Measurements from ENCODE around the gene NOL4L.

Gene NOL4L

DNA sequence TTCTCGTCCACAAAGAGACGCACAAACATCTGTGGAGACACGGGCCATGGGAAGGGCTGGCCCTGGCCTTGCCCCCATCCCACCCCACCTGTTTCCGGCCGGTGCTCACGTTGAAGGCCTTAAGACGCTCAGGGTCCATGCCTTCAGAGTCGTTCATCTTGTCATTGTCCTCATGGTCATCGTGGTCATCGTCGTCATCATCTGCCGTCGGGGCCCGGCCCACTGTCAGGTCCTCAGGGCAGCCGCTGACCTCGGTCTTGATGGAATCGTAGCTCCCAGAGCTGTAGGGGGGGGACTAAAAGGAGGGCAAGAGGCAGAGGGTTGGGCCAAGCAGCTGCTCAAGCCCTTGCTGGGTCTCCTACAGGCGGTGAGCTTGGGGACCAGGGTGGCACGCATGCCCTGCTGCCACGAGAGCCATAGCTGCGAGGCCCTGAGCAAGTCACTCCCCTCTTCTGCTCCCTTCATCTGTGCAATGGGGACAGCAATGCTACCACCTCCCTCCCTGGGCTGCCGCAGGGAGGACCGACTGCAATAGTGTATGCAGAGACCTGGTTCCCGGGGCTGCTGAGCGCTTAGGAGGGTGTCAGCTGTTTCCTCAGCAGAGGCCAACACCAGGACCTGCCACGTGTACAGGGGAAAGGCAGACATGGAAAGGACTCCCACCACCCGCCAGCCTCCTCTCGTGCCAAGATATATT, 131.5 kb downstream of the NOL4L start:
- Histone ChIP-seq H3K9me3 (ENCODE audit: low read depth, low read length) (no peaks in the 10 kb centered on the region), H3K9ac (ENCODE audit: insufficient read length) (no peak overlapping the region), H3K36me3 (ENCODE audit: insufficient read depth, low read length) (no peaks in the 10 kb centered on the region), H3K4me3 (no peak overlapping the region), H3K27ac (no peak overlapping the region)
- no peak for TF ChIP-seq FOXP2 (optimal IDR thresholded peaks at IDR 0.05; ENCODE audit: control extremely low read depth, extremely low read length, insufficient read depth)
- TF ChIP-seq POLR2AphosphoS5 (IDR thresholded peaks at IDR 0.05; ENCODE audit: borderline replicate concordance, low read depth, low read length), result no peak
- TF ChIP-seq EZH2 (IDR thresholded peaks at IDR 0.05), result no peak
- DNase-seq (ENCODE audit: low read depth, low spot score), result no peak

DNA sequence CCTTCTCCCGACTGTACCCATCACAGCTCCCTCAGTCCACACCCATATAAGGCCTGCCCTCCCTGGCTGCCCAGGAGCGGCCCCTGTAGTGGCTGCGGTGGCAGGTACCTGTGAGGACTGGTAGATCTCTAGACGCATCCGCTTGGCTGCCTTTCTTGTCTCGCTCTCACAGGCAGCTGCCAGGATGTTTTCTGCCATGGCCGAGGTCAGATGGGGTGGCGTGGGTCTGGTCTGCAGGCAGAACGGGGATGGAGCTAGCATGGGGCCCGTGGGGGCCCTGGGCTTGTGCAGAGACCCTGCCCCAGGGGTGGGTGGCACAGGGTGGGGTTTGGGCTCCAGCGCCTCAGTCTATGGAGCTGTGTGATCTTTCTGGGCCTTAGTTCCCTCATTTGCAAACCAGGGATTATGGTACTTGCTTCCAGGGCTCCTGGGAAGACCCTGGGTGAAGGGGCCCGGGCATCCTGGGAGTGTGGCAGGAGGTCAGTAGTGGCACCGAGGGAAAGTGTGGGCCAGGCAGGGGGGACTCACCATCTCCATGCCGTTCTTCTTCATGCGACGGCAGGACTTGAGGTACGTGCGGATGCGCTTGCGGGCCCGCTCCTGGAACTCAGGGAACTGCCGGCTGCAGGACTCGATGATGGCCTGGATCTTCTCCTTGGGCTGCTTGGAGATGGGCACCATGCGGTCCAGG, 132.2 kb downstream of the NOL4L start:
- H3K9me3 ChIP-seq (ENCODE audit: low read depth, low read length), result no peaks in the 10 kb centered on the region
- H3K4me3 ChIP-seq, result no peak overlapping the region
- H3K9ac ChIP-seq (ENCODE audit: insufficient read length), result no peak overlapping the region
- no peak for DNase-seq (ENCODE audit: low read depth, low spot score)
- H3K36me3 ChIP-seq (ENCODE audit: insufficient read depth, low read length), result no peaks in the 10 kb centered on the region
- H3K27ac ChIP-seq, result no peak overlapping the region
- no peak for TF ChIP-seq EZH2 (IDR thresholded peaks at IDR 0.05)
- TF ChIP-seq POLR2AphosphoS5 (IDR thresholded peaks at IDR 0.05; ENCODE audit: borderline replicate concordance, low read depth, low read length), result no peak
- no peak for TF ChIP-seq FOXP2 (optimal IDR thresholded peaks at IDR 0.05; ENCODE audit: control extremely low read depth, extremely low read length, insufficient read depth)

DNA sequence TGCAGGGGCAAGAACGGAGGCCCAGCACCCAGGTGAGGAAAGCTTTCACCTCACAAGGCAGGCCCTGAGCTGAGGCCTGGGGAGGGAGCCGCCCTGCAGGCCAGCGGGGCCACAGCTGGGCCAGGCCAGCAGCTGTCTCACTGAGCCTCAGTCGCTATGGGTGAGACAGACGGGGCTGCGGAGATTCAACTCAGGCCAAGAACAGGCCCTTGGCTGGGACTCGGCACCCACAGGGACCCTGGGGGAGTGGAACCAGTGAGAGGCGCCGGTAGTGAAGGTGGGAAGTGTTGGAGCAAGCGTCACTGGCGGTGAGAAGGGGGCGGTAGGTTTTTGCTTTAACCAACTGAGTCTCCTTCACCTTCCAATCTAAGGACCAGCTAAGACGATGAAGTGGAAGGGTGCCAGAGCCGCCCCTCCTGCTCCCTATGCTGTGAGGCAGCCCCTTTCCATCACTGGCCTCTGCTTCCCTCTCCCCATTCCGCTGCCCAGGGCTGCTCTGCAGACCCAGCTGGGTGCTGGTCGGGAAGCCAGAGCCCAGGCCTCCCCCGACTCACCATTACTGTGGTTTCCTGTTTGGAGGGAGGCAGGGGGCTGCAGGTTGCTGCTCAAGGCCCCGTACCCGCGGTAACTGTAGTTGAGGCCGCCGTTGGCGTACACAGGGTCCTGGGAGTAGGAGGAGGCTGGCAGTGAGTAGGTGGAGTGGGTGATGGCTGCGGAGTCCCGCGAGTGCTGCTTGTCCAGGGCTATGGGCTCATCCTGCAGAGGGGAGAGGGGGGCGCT, 133.3 kb downstream of the NOL4L start:
- TF ChIP-seq POLR2AphosphoS5 (IDR thresholded peaks at IDR 0.05; ENCODE audit: borderline replicate concordance, low read depth, low read length) (no peak; the same call in 1 of the 2 replicates), FOXP2 (optimal IDR thresholded peaks at IDR 0.05; ENCODE audit: control extremely low read depth, extremely low read length, insufficient read depth) (no peak), EZH2 (IDR thresholded peaks at IDR 0.05) (no peak)
- Histone ChIP-seq H3K36me3 (ENCODE audit: insufficient read depth, low read length) (no peaks in the 10 kb centered on the region), H3K9ac (ENCODE audit: insufficient read length) (no peak overlapping the region)

DNA sequence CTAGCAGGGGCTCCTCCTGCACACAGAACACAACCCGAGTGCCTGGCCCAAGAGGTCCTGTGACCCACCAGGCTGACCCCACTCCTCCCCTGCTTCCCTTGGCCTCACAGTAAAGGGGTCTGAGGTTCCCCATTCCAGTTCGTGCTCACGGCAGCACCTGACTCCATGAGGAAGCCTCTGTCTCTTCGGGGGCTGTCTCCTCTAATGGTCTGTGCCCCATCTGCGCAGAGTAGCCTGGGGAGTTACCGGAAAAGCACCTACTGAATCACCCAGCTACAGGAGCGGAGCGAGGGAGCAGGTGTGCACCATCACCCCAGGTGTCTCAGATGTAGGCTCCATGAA, 133.8 kb downstream of the NOL4L start:
- no peak for DNase-seq (ENCODE audit: low read depth, low spot score)
- H3K27ac ChIP-seq, result no peak overlapping the region

More for the DNA sequence above, 133.3 kb downstream of the NOL4L start:
- Histone ChIP-seq H3K27ac (no peak overlapping the region), H3K9me3 (ENCODE audit: low read depth, low read length) (no peaks in the 10 kb centered on the region), H3K4me3 (no peak overlapping the region)
- no peak for DNase-seq (ENCODE audit: low read depth, low spot score)

DNA sequence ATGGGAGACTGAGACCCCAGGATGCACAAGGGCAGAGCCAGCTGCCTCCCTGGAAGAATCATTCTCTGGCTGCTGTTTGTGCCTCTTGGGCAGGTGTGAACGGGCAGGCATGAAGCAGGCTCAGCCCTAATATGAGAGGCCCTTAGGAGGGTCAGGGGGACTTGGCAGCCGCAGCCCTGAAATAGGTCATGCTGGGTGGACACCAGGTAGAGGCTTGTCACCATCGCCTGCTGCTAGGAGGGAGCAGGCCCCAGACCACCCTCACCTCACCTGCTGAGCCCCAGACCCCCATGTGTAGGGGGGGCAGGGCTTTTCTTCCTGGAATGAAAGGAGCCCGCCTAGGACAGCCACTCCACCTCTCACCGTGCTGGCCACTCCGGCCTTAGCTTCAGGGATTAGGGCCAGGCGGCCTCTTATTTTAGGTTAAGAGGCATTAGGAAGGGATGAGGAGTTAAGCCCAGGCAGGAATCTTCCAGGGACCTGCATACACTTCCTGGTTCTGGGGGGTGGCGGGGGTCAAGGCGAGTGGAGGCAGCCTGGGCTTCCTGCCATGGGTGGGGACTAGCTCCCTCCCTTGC, 134.6 kb downstream of the NOL4L start:
- no peak overlapping the region for H3K4me3 ChIP-seq
- no peak for DNase-seq (ENCODE audit: low read depth, low spot score)
- no peaks in the 10 kb centered on the region for H3K9me3 ChIP-seq (ENCODE audit: low read depth, low read length)
- no peak overlapping the region for H3K9ac ChIP-seq (ENCODE audit: insufficient read length)
- no peak overlapping the region for H3K27ac ChIP-seq
- no peaks in the 10 kb centered on the region for H3K36me3 ChIP-seq (ENCODE audit: insufficient read depth, low read length)
- TF ChIP-seq POLR2AphosphoS5 (IDR thresholded peaks at IDR 0.05; ENCODE audit: borderline replicate concordance, low read depth, low read length) (no peak; the same call in 1 of the 2 replicates), FOXP2 (optimal IDR thresholded peaks at IDR 0.05; ENCODE audit: control extremely low read depth, extremely low read length, insufficient read depth) (no peak), EZH2 (IDR thresholded peaks at IDR 0.05) (no peak)

More for the DNA sequence above, 133.8 kb downstream of the NOL4L start:
- no peak overlapping the region for H3K4me3 ChIP-seq
- H3K36me3 ChIP-seq (ENCODE audit: insufficient read depth, low read length), result no peaks in the 10 kb centered on the region
- no peak overlapping the region for H3K9ac ChIP-seq (ENCODE audit: insufficient read length)
- H3K9me3 ChIP-seq (ENCODE audit: low read depth, low read length), result no peaks in the 10 kb centered on the region
- TF ChIP-seq EZH2 (IDR thresholded peaks at IDR 0.05) (no peak), FOXP2 (optimal IDR thresholded peaks at IDR 0.05; ENCODE audit: control extremely low read depth, extremely low read length, insufficient read depth) (no peak), POLR2AphosphoS5 (IDR thresholded peaks at IDR 0.05; ENCODE audit: borderline replicate concordance, low read depth, low read length) (no peak)

DNA sequence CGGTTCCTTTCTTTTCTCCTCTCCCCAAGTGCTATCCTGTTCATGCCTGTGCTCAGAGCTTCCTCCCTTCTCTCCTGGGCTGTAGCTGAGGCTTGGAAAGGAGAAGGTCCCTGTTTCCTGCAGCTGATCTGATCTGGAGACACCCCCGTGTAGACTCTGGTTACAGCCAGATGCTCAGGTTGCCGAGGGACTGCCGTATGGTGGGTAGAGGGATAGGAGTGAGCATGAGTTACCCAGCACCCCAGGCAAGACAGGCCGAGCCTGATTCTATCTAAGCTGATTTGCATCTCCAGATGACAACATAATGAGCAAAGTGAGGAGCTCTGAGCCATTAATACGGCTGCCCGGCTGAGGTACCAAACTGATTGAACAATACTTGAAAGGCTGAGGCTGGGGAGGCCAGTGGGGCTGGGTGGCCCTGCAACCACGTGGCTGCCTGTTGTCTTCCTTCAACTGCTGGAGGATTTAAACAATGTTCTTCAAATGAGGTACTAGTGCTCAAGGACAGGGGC, 135.2 kb downstream of the NOL4L start:
- no peak for DNase-seq (ENCODE audit: low read depth, low spot score)
- TF ChIP-seq FOXP2 (optimal IDR thresholded peaks at IDR 0.05; ENCODE audit: control extremely low read depth, extremely low read length, insufficient read depth), result no peak
- no peak for TF ChIP-seq EZH2 (IDR thresholded peaks at IDR 0.05)
- no peak for TF ChIP-seq POLR2AphosphoS5 (IDR thresholded peaks at IDR 0.05; ENCODE audit: borderline replicate concordance, low read depth, low read length)
- no peak overlapping the region for H3K9ac ChIP-seq (ENCODE audit: insufficient read length)
- 0 out of 2 replicates have a peak overlapping the region, but pooled peaks have one; percentile 11 for H3K27ac ChIP-seq
- H3K4me3 ChIP-seq, result no peak overlapping the region
- H3K36me3 ChIP-seq (ENCODE audit: insufficient read depth, low read length), result no peaks in the 10 kb centered on the region
- no peaks in the 10 kb centered on the region for H3K9me3 ChIP-seq (ENCODE audit: low read depth, low read length)

DNA sequence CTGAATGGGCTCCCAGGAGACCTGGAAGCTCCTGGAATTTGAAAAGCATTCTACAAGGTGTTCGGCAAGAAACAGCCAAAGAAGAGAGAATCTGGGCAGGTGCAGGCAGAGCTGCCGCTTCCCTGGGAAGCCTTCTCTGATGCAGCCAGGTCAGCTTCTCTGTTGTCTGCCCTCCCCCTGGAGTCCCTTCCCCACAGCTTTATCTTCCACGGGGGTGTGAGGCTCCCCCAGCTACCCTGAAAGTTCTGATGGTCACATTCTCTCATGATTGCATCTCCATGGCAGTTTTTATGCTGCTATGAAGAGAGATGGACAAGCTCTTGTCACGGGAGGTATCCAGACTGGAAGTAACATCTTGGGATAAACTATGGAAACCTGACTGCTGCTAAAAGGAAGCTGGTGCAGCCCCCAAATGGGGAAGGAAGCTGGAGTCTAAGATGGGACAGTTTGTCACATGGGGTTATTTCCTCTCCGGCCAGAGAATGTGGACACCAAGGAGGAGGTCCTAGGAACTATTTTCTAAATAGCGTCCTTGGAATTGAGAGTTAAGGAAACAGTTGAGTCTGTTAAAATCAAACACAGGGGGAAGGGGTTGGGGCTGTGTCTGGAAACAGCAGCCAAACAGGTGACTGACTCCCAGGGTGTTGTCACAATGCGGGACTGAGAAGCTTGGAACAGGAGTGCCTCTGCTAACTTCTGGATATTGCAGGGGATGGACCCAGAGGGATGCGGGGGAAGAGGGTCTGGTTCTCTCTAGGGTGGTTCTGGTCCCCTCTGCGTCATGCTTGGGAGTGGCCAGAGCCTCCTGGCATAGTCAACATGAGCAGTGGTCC, 135.9 kb downstream of the NOL4L start:
- DNase-seq (ENCODE audit: low read depth, low spot score), result no peak
- Histone ChIP-seq H3K36me3 (ENCODE audit: insufficient read depth, low read length) (no peaks in the 10 kb centered on the region), H3K9me3 (ENCODE audit: low read depth, low read length) (no peaks in the 10 kb centered on the region), H3K27ac (0 out of 2 replicates have a peak overlapping the region, but pooled peaks have one; percentile 11), H3K9ac (ENCODE audit: insufficient read length) (no peak overlapping the region), H3K4me3 (no peak overlapping the region)
- TF ChIP-seq EZH2 (IDR thresholded peaks at IDR 0.05) (no peak), POLR2AphosphoS5 (IDR thresholded peaks at IDR 0.05; ENCODE audit: borderline replicate concordance, low read depth, low read length) (no peak), FOXP2 (optimal IDR thresholded peaks at IDR 0.05; ENCODE audit: control extremely low read depth, extremely low read length, insufficient read depth) (no peak)
